ENCODE data around the gene ZNF670. TPM values are rescaled to one million over a fixed set of nuclear protein-coding genes. Genes with fewer than 3 reads are reported as not detected.

The ZNF670 gene
- total and polyA plus RNA-seq, 9 of the 15 experiments (the other 6 are each of a cell fraction or from before 2014, with no cell fraction given): 7.1 to 23.4 (median 11.8) TPM

GRCh38 chr1:247111700-247112478, 33.3 kb upstream of the ZNF670 start (continued):
- TF ChIP-seq AFF4 (CRISPR knock-in tag; IDR thresholded peaks at IDR 0.05) (peak; percentile 83), E2F3 (CRISPR knock-in tag; IDR thresholded peaks at IDR 0.05) (no peak), THRAP3 (IDR thresholded peaks at IDR 0.05; ENCODE audit: borderline replicate concordance) (no peak), SOX6 (IDR thresholded peaks at IDR 0.05) (peak; percentile 47), KLF1 (tag; IDR thresholded peaks at IDR 0.05) (peak; percentile 90), RBM17 (IDR thresholded peaks at IDR 0.05; ENCODE audit: borderline replicate concordance, low read depth, low read length) (no peak), CXXC5 (CRISPR knock-in tag; IDR thresholded peaks at IDR 0.05) (peak; percentile 93), ZNF444 (CRISPR knock-in tag; IDR thresholded peaks at IDR 0.05) (no peak), JUN (IDR thresholded peaks at IDR 0.05; ENCODE audit: borderline replicate concordance, low read depth, low read length) (peak; percentile 23; the same call in 1 of the 2 replicates), JUN (CRISPR knock-in tag; IDR thresholded peaks at IDR 0.05; ENCODE audit: borderline replicate concordance) (0 out of 2 replicates have a peak, but pooled peaks have one; percentile 42), PBX2 (CRISPR knock-in tag; IDR thresholded peaks at IDR 0.05; ENCODE audit: low read depth) (no peak; the same call in 1 of the 2 replicates), PBX2 (tag; conservative IDR thresholded peaks at IDR 0.05; ENCODE audit: low read depth) (no peak)

Data from K562 (cell line).